ENCODE measurements around the gene ISLR. TPM values are rescaled to one million over a fixed set of nuclear protein-coding genes. Genes with fewer than 3 reads are reported as not detected.

Gene ISLR
- total RNA-seq, 1 experiment from 2014 or later, result 3.4 TPM

- no peak for DNase-seq (ENCODE audit: low spot score)
- in situ Hi-C loops (cut with HindIII; ENCODE audit: low sequenced_read_pairs), result no loop called here
These were observed 34.3 kb downstream of the ISLR start for GRCh38 chr15:74207652-74208440.

- in situ Hi-C loops (cut with HindIII; ENCODE audit: low sequenced_read_pairs), result no loop called here
These were observed 35.0 kb downstream of the ISLR start for GRCh38 chr15:74208496-74208895.

DNA sequence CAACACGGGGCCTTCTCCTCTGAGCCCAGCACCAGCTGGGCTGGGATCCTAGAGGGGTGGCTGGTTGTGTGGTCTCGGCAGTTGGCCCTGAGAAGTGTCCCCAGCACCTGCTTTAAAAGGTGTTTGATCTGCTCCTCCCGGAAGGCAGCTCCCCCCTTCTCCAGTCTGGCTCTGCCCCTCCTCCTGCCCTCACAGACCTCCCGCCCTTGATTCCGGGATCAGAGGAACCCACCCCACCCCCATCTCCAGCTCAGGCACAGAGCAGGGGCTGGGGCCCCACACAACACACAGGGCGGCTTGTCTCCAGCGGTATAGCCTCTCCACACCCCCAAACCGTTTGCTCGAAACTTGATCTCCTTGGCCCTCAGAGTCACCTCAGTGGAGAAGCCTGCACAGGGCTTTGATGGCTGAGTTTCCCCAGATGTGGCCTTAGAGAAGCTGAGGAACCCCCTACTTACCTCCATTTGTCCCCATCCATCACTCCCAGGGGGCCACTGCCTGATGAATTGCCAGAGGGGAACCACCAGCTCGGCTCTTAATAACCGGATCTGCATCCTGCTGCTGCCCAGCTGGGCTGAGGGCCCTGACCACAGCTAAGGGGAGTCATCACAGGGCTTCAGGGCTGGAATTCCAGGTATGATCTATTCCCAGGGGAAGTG lies 35.5 kb downstream of the ISLR start:
- no peak for DNase-seq (ENCODE audit: low spot score)
- in situ Hi-C loops (cut with HindIII; ENCODE audit: low sequenced_read_pairs), result no loop called here

More at GRCh38 chr15:74208496-74208895, 35.0 kb downstream of the ISLR start:
- no peak for DNase-seq (ENCODE audit: low spot score)

DNA sequence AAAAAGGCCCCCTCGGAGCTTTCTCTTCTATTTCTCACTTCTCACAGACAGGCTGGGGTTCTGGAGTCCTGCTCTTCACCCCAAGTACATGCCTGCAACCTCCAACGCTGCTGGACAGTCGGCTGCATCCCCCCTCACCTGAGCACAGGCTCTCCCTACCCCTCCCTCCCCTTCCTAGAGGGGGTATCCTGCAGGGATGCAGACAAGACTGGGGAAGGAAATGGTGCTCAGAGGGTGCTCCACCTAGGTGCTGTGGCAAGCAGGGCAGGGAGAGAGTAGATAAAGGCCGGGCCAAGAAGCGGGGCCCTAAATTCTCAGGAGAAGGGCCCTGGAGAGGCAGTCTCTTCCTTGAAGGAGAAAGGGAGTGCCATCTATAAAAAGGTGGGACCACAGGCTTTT lies 36.0 kb downstream of the ISLR start:
- in situ Hi-C loops (cut with HindIII; ENCODE audit: low sequenced_read_pairs), result no loop called here
- no peak for DNase-seq (ENCODE audit: low spot score)

DNA sequence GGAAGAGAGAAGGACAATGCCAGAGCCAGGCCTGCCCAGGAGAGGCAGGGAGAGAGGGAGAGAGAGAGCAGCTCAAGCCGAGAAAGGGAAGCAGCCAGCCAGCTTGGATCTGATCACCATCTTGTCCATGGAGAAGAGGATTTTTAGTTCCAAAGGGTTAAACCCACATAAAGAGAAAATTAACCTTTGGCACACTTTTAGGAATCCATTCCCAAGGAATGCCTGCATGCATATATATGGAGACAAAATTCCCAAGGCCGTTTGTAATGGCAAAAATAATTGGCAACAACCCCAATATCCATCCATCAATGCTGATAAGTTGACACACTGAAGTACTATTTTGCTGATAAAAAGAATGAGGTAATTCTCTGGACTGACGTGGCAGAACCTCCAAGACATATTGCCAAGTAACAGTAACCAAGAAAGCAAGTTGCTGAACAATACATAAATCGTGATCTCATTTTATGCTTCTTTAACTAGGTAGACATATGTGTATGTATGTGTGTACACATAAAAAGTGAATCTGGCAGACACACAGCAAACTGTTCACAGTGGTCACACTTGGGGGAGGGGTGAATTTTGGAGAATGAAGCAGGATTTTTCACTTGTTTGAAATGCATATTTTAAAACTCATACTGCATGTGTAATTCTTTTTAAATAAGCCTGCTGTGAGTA lies 36.6 kb downstream of the ISLR start:
- DNase-seq (ENCODE audit: low spot score), result no peak
- in situ Hi-C loops (cut with HindIII; ENCODE audit: low sequenced_read_pairs), result loop anchor here (5.0 kb wide), 1 partner anchor 38 kb away; the partner anchor contains the start of gene ISLR

DNA sequence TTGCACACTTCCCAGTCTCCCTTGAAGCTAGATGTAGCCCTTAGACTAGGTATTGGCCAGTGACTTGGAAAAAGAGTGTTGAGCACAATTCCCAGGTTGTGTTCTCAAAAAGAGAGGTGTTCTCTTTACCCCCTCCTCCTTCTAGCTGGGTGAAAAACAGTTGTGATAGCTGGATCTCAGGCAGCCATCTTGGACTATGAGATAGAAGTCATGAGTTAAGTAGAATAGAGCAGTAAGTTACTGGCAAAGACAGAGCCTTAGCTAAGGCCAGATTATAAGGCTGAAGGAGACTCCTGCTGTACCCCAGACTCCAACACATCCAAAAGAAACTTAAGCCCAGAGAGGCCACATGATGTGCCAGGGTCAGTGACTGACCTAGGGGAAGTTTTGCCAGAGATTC lies 37.2 kb downstream of the ISLR start:
- DNase-seq (ENCODE audit: low spot score), result no peak
- in situ Hi-C loops (cut with HindIII; ENCODE audit: low sequenced_read_pairs), result loop anchor here (5.0 kb wide), 1 partner anchor 38 kb away; the partner anchor contains the start of gene ISLR

- in situ Hi-C loops (cut with HindIII; ENCODE audit: low sequenced_read_pairs), result loop anchor here (5.0 kb wide), 1 partner anchor 39 kb away; the partner anchor contains the start of gene ISLR
- DNase-seq (ENCODE audit: low spot score), result no peak
These were observed 38.1 kb downstream of the ISLR start for GRCh38 chr15:74211656-74212055.

DNA sequence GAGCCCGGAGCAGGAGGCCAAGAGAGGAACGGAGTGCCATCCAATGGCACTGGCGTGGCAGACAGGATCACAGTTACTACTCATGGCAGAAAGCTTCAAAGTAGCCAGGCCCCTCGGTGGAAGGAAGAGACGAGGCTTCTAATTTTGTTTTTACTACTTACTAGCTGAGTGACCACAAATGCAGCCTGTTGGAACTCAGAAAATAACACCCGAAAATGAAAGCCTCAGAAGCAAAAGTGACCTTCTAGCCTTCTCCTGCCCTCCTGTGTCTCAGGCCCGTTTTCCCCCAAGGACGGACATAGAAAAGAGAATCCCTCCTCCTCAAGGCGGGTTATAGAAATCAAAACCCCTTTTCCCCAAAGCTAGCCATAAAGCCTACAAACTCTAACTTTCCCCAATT lies 39.0 kb downstream of the ISLR start:
- in situ Hi-C loops (cut with HindIII; ENCODE audit: low sequenced_read_pairs), result loop anchor here (5.0 kb wide), 1 partner anchor 40 kb away; the partner anchor contains the start of gene ISLR
- no peak for DNase-seq (ENCODE audit: low spot score)

DNA sequence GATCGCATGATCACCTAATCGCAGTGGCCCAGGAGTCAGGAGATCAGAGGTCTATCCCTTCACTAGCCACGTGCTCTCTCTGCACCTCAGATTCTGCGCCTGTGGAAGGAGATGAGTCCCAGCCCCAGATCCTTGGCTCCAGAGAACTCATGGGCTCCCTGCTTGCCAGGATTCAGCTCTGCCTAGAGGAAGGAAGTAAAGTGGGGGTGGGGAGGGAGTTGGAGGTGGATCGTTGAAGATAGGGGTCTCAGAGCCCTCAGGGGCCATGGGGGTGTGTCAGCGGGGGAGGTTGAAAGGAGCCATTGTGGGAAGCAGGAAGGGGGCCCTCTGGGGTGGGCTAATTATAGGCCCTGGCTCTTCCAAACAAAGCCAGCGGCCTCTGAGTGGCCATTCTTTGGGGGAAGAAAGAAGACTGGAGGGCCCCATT lies 40.4 kb downstream of the ISLR start:
- DNase-seq (ENCODE audit: low spot score), result no peak
- in situ Hi-C loops (cut with HindIII; ENCODE audit: low sequenced_read_pairs), result loop anchor here (5.0 kb wide), 1 partner anchor 42 kb away; the partner anchor contains the start of gene ISLR

DNA sequence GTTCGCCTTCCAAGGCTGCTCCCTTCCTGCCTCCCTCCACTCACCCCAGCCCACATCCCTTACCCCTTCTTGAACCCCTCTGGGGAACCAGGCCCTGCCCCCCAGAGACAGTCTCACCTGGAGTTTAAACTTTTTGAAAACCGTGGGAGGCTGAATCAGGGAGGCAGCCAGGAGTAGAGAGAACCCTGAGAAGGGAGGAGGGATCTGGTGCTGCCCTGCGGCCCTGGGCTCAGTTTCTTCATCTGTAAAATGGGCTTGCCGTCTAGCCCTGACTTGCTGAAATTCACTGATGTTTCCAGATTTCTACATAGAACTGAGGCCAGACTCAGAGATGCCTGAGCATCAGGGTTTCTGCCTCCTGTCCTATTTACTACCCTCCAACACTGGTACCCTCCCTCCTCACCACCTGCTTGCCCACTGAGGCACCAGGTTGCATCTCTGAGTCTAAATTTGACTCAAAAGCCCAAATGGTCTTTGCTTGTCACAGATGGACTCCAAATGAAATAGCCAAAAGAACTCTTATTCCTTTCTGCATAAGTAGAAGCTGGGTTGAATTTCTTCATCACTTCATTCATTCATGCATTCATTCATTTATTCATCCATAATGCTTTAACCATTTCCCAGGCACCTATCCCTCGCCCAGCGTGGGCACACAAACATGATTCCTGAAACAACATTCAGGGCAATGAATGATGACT lies 41.0 kb downstream of the ISLR start:
- no peak for DNase-seq (ENCODE audit: low spot score)
- in situ Hi-C loops (cut with HindIII; ENCODE audit: low sequenced_read_pairs), result loop anchor here (5.0 kb wide), 1 partner anchor 42 kb away; the partner anchor contains the start of gene ISLR

DNA sequence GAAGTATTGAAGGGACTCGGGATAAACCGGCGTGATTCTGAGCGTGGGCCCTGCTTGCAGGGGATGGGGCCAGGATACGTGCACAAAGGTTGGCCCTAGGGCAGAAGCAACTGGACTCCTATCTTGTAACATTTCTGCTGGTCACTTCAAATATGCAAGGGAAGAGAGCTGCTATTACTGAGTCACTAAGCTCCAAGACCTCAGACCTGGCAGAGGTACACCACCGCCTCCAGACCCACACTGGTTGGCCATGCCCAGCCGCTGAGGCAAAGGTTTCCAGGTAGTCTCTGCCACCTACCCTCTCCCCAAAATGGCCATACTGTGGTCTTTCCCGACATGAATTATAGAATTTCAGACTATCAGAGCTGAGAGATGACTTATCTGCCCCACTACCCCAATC lies 42.4 kb downstream of the ISLR start:
- no peak for DNase-seq (ENCODE audit: low spot score)
- in situ Hi-C loops (cut with HindIII; ENCODE audit: low sequenced_read_pairs), result no loop called here

- in situ Hi-C loops (cut with HindIII; ENCODE audit: low sequenced_read_pairs), result no loop called here
- DNase-seq (ENCODE audit: low spot score), result no peak
These were observed 43.4 kb downstream of the ISLR start for GRCh38 chr15:74216949-74217348.

- in situ Hi-C loops (cut with HindIII; ENCODE audit: low sequenced_read_pairs), result no loop called here
- DNase-seq (ENCODE audit: low spot score), result no peak
These were observed 44.7 kb downstream of the ISLR start for GRCh38 chr15:74217907-74218885.

GRCh38 chr15:74220475-74221248 lies 47.2 kb downstream of the ISLR start:
- no peak for DNase-seq (ENCODE audit: low spot score)
- in situ Hi-C loops (cut with HindIII; ENCODE audit: low sequenced_read_pairs), result no loop called here

GRCh38 chr15:74221399-74222239 lies 48.1 kb downstream of the ISLR start:
- in situ Hi-C loops (cut with HindIII; ENCODE audit: low sequenced_read_pairs), result no loop called here
- no peak for DNase-seq (ENCODE audit: low spot score)

DNA sequence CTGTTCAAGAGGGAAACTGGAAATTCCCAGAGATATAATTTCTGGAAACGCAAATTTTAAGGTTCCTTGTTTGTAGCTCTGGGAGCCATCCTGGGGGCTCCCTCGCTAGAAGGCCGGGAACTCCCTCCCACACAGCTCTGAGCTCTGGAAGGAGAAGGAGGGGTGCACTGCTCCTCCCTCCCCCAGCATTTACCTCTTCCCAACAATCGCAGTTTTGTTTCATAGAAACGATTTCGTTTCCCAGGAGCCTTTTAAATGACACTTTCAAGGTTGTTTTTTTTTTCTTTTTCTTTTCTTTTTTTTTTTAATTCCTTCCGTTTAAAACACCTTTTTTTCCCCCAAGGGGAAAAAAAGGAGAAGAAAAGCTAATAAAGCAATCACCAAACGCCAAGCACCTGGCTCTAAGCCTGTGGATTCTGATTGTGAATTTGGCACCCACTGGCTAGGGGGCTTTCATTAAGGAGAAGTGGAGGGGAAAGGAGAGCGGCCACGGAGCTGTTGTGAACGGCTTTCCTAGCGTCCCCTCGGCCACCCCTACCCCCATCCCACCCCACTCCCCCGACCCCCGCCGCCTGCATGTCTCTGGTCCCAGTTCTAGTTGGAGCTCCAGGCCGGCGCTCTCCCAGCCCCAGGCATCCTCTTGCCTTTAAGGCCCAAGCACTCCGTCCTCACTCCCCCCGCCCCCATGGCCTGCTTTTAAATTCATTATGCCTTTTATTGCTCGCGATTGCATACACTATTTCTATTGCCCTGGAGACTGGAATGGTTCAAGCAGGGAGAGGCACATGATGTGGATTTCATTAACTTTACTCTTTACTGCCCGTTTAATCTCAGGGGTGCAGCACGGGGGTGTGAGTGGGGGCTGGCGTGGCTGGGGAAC lies 49.0 kb downstream of the ISLR start:
- no peak for DNase-seq (ENCODE audit: low spot score)
- in situ Hi-C loops (cut with HindIII; ENCODE audit: low sequenced_read_pairs), result no loop called here

All from G401 (cell line).